Liver (tissue), 9 donors: Measurements from ENCODE around the gene KDM2A. TPM values are rescaled to one million over a fixed set of nuclear protein-coding genes. Genes with fewer than 3 reads are reported as not detected.

ENCODE experiments used
- DNase-seq: peaks from one replicate; pipeline ENCODE4 v3.0.0-alpha.2; 2017; ENCODE audit warnings: low spot score
- H3K27ac ChIP-seq, 2 donors: one replicate each; pipeline ENCODE4 v1.7.0; 2013; ENCODE audit warnings: inconsistent platforms in 2 of 2, low read length in 2 of 2, control low read depth in 1 of 2, low read depth in 1 of 2, mild to moderate bottlenecking in 1 of 2
- H3K27me3 ChIP-seq, 4 donors: one replicate each; pipeline versions ENCODE4 v1.6.1 to v1.7.0; 2013; ENCODE audit warnings: low read length in 3 of 4, inconsistent platforms in 1 of 4, mild to moderate bottlenecking in 1 of 4, moderate library complexity in 1 of 4; ENCODE audit not compliant: control insufficient read depth in 4 of 4, insufficient read depth in 4 of 4
- H3K36me3 ChIP-seq, 4 donors: one replicate each; pipeline versions ENCODE4 v1.6.1 to v1.7.0; 2013; ENCODE audit warnings: low read length in 3 of 4, mild to moderate bottlenecking in 3 of 4, low read depth in 1 of 4, moderate library complexity in 1 of 4; ENCODE audit not compliant: control insufficient read depth in 4 of 4, insufficient read depth in 3 of 4
- H3K4me1 ChIP-seq, 4 donors: one replicate each; pipeline versions ENCODE4 v1.6.1 to v1.7.0; 2013; ENCODE audit warnings: low read length in 3 of 4, mild to moderate bottlenecking in 3 of 4, moderate library complexity in 1 of 4; ENCODE audit not compliant: control insufficient read depth in 4 of 4, insufficient read depth in 4 of 4
- H3K4me3 ChIP-seq, 3 donors: one replicate each; pipeline versions ENCODE4 v1.6.1 to v1.7.0; 2013; ENCODE audit warnings: low read length in 3 of 3, control low read depth in 1 of 3, low read depth in 1 of 3, mild to moderate bottlenecking in 1 of 3
- H3K9ac ChIP-seq, 2 donors: one replicate each; pipeline ENCODE4 v1.7.0; 2013; ENCODE audit warnings: low read length in 2 of 2, mild to moderate bottlenecking in 2 of 2, moderate library complexity in 2 of 2, control low read depth in 1 of 2, low read depth in 1 of 2
- H3K9me3 ChIP-seq, 4 donors: one replicate each; pipeline versions ENCODE4 v1.6.1 to v1.7.0; 2013; ENCODE audit warnings: low read length in 3 of 4; ENCODE audit not compliant: control insufficient read depth in 4 of 4
- ATF3 ChIP-seq: IDR thresholded peaks from 2 replicates; pipeline ENCODE4 v1.6.1; 2016; ENCODE audit warnings: antibody characterized with exemption
- EGR1 ChIP-seq, 2 donors: IDR thresholded peaks; 2 replicates each; pipeline ENCODE4 v1.6.1; 2016 to 2018; ENCODE audit warnings: antibody characterized with exemption in 2 of 2, low read depth in 2 of 2
- FOXA1 ChIP-seq: IDR thresholded peaks from 2 replicates; pipeline ENCODE4 v1.6.1; 2016; ENCODE audit warnings: antibody characterized with exemption
- FOXA2 ChIP-seq: IDR thresholded peaks from 2 replicates; pipeline ENCODE4 v1.6.1; 2016; ENCODE audit warnings: antibody characterized with exemption
- GABPA ChIP-seq, 2 donors: IDR thresholded peaks in 1 of 2; conservative IDR thresholded peaks in 1 of 2; 2 replicates each; pipeline ENCODE4 v1.6.1; 2016; ENCODE audit warnings: antibody characterized with exemption in 2 of 2, mild to moderate bottlenecking in 1 of 2, moderate library complexity in 1 of 2
- HNF4A ChIP-seq, 2 donors: conservative IDR thresholded peaks; 2 replicates each; pipeline ENCODE4 v1.6.1; 2016; ENCODE audit warnings: antibody characterized with exemption in 2 of 2, mild to moderate bottlenecking in 2 of 2
- HNF4G ChIP-seq: IDR thresholded peaks from 2 replicates; pipeline ENCODE4 v1.6.1; 2016; ENCODE audit warnings: antibody characterized with exemption
- JUND ChIP-seq, 2 donors: IDR thresholded peaks; 2 replicates each; pipeline ENCODE4 v1.6.1; 2016; ENCODE audit warnings: antibody characterized with exemption in 2 of 2
- MAX ChIP-seq: IDR thresholded peaks from 2 replicates; pipeline ENCODE4 v1.6.1; 2016; ENCODE audit warnings: antibody characterized with exemption
- NR2F2 ChIP-seq: IDR thresholded peaks from 2 replicates; pipeline ENCODE4 v1.6.1; 2016; ENCODE audit warnings: antibody characterized with exemption
- RAD21 ChIP-seq, 2 donors: IDR thresholded peaks; 2 replicates each; pipeline ENCODE4 v1.6.1; 2016; ENCODE audit warnings: antibody characterized with exemption in 2 of 2, mild to moderate bottlenecking in 2 of 2
- REST ChIP-seq: IDR thresholded peaks from 2 replicates; pipeline ENCODE4 v1.6.1; 2016; ENCODE audit warnings: antibody characterized with exemption, mild to moderate bottlenecking
- RXRA ChIP-seq, 2 donors: IDR thresholded peaks; 2 replicates each; pipeline ENCODE4 v1.6.1; 2017 to 2018; ENCODE audit warnings: antibody characterized with exemption in 2 of 2, mild to moderate bottlenecking in 1 of 2
- SP1 ChIP-seq: IDR thresholded peaks from 2 replicates; pipeline ENCODE4 v1.6.1; 2018; ENCODE audit warnings: antibody characterized with exemption, mild to moderate bottlenecking
- TAF1 ChIP-seq: conservative IDR thresholded peaks from 2 replicates; pipeline ENCODE4 v1.6.1; 2016; ENCODE audit warnings: antibody characterized with exemption, mild to moderate bottlenecking
- YY1 ChIP-seq: IDR thresholded peaks from 2 replicates; pipeline ENCODE4 v1.6.1; 2016; ENCODE audit warnings: antibody characterized with exemption, mild to moderate bottlenecking
- ZBTB33 ChIP-seq: IDR thresholded peaks from 2 replicates; pipeline ENCODE4 v1.6.1; 2016; ENCODE audit warnings: antibody characterized with exemption
- WGBS: extraction: QIAGEN DNeasy Blood & Tissue Kit; methylation state at CpG from one replicate; pipeline ENCODE4 v1.1.7; 2013; 5-methylcytosine and 5-hydroxymethylcytosine counted together
- polyA plus RNA-seq, 2 donors: library from polyadenylated mRNA; stranded (reverse) in 1 of 2; unstranded in 1 of 2; fragments of 200-250 nt in 1 of 2; fragments of >200 nt in 1 of 2; fragmentation: Nextera tagmentation in 1 of 2; extraction: Ambion mirVana in 1 of 2; gene quantifications; one replicate each; pipeline versions ENCODE4 v1.2.1 to v1.2.3, GENCODE V29; 2013 to 2015
- total RNA-seq, 2 donors: library from RNA; depleted of rRNA; stranded (reverse); fragments of >200 nt; gene quantifications; one replicate each; pipeline ENCODE4 v1.2.3, GENCODE V29; 2014
- donor health status: healthy.
- donor health status: healthy.
- donor health status: healthy.
- donor health status: healthy.
- donor health status: healthy.

KDM2A gene
- total and polyA plus RNA-seq, 4 donors: 8.3 to 44.9 (median 22.4) TPM

GRCh38 chr11:67136156-67136555, 17.1 kb downstream of the KDM2A start:
- Histone ChIP-seq H3K4me3 (no peak overlapping the region), H3K9me3 (no peaks in the 10 kb centered on the region), H3K27me3 (no peaks in the 10 kb centered on the region), H3K27ac (no peak overlapping the region), H3K36me3 (peaks cover 6 to 47% (median 30%) of the 10 kb centered on the region in 4 donors), H3K9ac (no peak overlapping the region), H3K4me1 (peaks cover 1 to 7% (median 4%) of the 10 kb centered on the region in 4 donors)
- 97% methylated on average over 1 of the region's 1 CpG for WGBS
- DNase-seq: no peak
- TF ChIP-seq RXRA (IDR thresholded peaks at IDR 0.05): no peak
- no peak for TF ChIP-seq RAD21 (IDR thresholded peaks at IDR 0.05)
- no peak for TF ChIP-seq REST
- no peak for TF ChIP-seq GABPA (IDR thresholded peaks at IDR 0.05 in 1 of 2, conservative IDR thresholded peaks at IDR 0.05 in 1 of 2)

- no peak overlapping the region for H3K27ac ChIP-seq
- H3K4me3 ChIP-seq: no peak overlapping the region
- no peaks in the 10 kb centered on the region for H3K9me3 ChIP-seq
- H3K4me1 ChIP-seq: no peaks in the 10 kb centered on the region
- 91% methylated on average over 4 of the region's 4 CpGs for WGBS
- TF ChIP-seq RXRA (IDR thresholded peaks at IDR 0.05) (no peak), ZBTB33 (no peak), TAF1 (no peak), NR2F2 (no peak), ATF3 (no peak), MAX (no peak), YY1 (no peak), FOXA1 (no peak), HNF4A (conservative IDR thresholded peaks at IDR 0.05) (no peak), REST (no peak), HNF4G (no peak), SP1 (no peak), RAD21 (IDR thresholded peaks at IDR 0.05) (no peak), GABPA (IDR thresholded peaks at IDR 0.05 in 1 of 2, conservative IDR thresholded peaks at IDR 0.05 in 1 of 2) (no peak), JUND (IDR thresholded peaks at IDR 0.05) (no peak), FOXA2 (no peak), EGR1 (IDR thresholded peaks at IDR 0.05; ENCODE audit: low read depth in 2 of 2) (no peak)
- H3K9ac ChIP-seq: no peak overlapping the region
- no peak for DNase-seq
- H3K27me3 ChIP-seq: no peaks in the 10 kb centered on the region
- H3K36me3 ChIP-seq: peaks cover 4 to 33% (median 24%) of the 10 kb centered on the region in 4 donors
Measured at GRCh38 chr11:67138922-67139321, 19.9 kb downstream of the KDM2A start.
